T47D (cell line): ENCODE results near the gene PARVB.

Source experiments
- DNase-seq, 2 experiments: peaks; one replicate each; pipeline versions ENCODE4 v3.0.0 to v3.0.0-alpha.2; 2011 to 2012; ENCODE audit warnings: low read depth in 1 of 2, low spot score in 1 of 2
- JUND ChIP-seq: IDR thresholded peaks from 2 replicates; pipeline ENCODE4 v1.6.1; 2012; ENCODE audit warnings: low read depth
- in situ Hi-C: cut with HindIII; loops from 2 replicates; pipeline ENCODE4 v1.10.0; 2016; ENCODE audit warnings: low sequenced_read_pairs, low pct_unique_long_range_greater_than_20kb

Gene PARVB

GRCh38 chr22:44127356-44127755 lies 103.3 kb downstream of the PARVB start:
- in situ Hi-C loops, result no loop called here
- no peak for TF ChIP-seq JUND
- DNase-seq, result no peak

- TF ChIP-seq JUND, result no peak
- no peak for DNase-seq
- in situ Hi-C loops, result no loop called here
Observed at GRCh38 chr22:44128958-44129618, 105.0 kb downstream of the PARVB start.

GRCh38 chr22:44129619-44129976 lies 105.5 kb downstream of the PARVB start:
- DNase-seq, result no peak
- in situ Hi-C loops, result no loop called here
- no peak for TF ChIP-seq JUND

- in situ Hi-C loops, result no loop called here
- no peak for DNase-seq
- no peak for TF ChIP-seq JUND
Observed at GRCh38 chr22:44130076-44130711, 106.1 kb downstream of the PARVB start.

- in situ Hi-C loops, result no loop called here
- no peak for TF ChIP-seq JUND
- no peak for DNase-seq
Observed at GRCh38 chr22:44131412-44131811, 107.3 kb downstream of the PARVB start.

- no peak for DNase-seq
- TF ChIP-seq JUND, result no peak
- in situ Hi-C loops, result no loop called here
Observed at GRCh38 chr22:44131989-44132685, 108.0 kb downstream of the PARVB start.

- in situ Hi-C loops, result no loop called here
- DNase-seq, result no peak
- no peak for TF ChIP-seq JUND
Observed at GRCh38 chr22:44132724-44133123, 108.6 kb downstream of the PARVB start.

- in situ Hi-C loops, result no loop called here
- no peak for DNase-seq
- no peak for TF ChIP-seq JUND
Observed at GRCh38 chr22:44133161-44133560, 109.1 kb downstream of the PARVB start.

- no peak for TF ChIP-seq JUND
- in situ Hi-C loops, result no loop called here
- no peak for DNase-seq
Observed at GRCh38 chr22:44133901-44134571, 109.9 kb downstream of the PARVB start.

GRCh38 chr22:44136112-44136511 lies 112.0 kb downstream of the PARVB start:
- no peak for DNase-seq
- in situ Hi-C loops, result no loop called here
- no peak for TF ChIP-seq JUND

GRCh38 chr22:44136786-44137185 lies 112.7 kb downstream of the PARVB start:
- in situ Hi-C loops, result no loop called here
- no peak for TF ChIP-seq JUND
- no peak for DNase-seq

GRCh38 chr22:44137415-44137814 lies 113.3 kb downstream of the PARVB start:
- DNase-seq, result no peak
- in situ Hi-C loops, result no loop called here
- no peak for TF ChIP-seq JUND

- in situ Hi-C loops, result no loop called here
- no peak for DNase-seq
- TF ChIP-seq JUND, result no peak
Observed at GRCh38 chr22:44139773-44140172, 115.7 kb downstream of the PARVB start.
